ENCODE measurements around the gene REV1. TPM values are rescaled to one million over a fixed set of nuclear protein-coding genes. Genes with fewer than 3 reads are reported as not detected.
"Not testable (repeated sequence)": the region's sequence is repeated elsewhere in the genome, so short reads cannot be mapped to it uniquely, and the experiment has no call there.

Gene REV1
- total RNA-seq, 3 donors from 2014 or later = 40.8 to 89.1 (median 78.0) TPM

DNA sequence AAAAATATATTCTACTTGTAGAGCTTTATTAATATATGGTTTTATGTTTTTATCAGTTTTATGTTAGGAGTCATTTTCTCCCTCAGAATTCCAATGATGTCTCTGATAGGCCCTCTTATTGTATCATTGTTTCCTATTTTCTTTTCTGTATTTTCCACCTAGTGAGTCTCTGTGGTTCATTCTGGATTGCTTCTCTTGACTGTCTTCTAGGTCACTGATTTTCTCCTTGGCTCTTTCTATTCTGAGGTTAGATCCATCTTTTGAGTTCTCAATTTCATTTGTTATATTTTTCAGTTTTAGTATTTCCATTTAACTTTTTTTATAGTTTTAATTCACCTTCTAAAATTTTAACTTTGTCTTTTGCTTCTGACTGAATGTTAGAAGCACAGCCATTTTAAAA, 115.1 kb downstream of the REV1 start:
- Histone ChIP-seq H3K4me3 (no peak overlapping the region), H3K27ac (no peak overlapping the region), H3K36me3 (peaks cover 5% of the 10 kb centered on the region), H3K27me3 (no peaks in the 10 kb centered on the region), H3K4me1 (no peaks in the 10 kb centered on the region), H3K9me3 (no peaks in the 10 kb centered on the region)
- intact Hi-C loops (cut with DNase I; ENCODE audit: low total_unique reads) = no loop called here
- TF ChIP-seq, protein P1, sequence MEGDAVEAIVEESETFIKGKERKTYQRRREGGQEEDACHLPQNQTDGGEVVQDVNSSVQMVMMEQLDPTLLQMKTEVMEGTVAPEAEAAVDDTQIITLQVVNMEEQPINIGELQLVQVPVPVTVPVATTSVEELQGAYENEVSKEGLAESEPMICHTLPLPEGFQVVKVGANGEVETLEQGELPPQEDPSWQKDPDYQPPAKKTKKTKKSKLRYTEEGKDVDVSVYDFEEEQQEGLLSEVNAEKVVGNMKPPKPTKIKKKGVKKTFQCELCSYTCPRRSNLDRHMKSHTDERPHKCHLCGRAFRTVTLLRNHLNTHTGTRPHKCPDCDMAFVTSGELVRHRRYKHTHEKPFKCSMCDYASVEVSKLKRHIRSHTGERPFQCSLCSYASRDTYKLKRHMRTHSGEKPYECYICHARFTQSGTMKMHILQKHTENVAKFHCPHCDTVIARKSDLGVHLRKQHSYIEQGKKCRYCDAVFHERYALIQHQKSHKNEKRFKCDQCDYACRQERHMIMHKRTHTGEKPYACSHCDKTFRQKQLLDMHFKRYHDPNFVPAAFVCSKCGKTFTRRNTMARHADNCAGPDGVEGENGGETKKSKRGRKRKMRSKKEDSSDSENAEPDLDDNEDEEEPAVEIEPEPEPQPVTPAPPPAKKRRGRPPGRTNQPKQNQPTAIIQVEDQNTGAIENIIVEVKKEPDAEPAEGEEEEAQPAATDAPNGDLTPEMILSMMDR (IDR thresholded peaks at IDR 0.05) = no peak
- no peak for TF ChIP-seq POLR2A (IDR thresholded peaks at IDR 0.05)
- no peak for TF ChIP-seq POLR2AphosphoS5 (IDR thresholded peaks at IDR 0.05)
- DNase-seq (ENCODE audit: low spot score in 2 of 2) = no peak

DNA sequence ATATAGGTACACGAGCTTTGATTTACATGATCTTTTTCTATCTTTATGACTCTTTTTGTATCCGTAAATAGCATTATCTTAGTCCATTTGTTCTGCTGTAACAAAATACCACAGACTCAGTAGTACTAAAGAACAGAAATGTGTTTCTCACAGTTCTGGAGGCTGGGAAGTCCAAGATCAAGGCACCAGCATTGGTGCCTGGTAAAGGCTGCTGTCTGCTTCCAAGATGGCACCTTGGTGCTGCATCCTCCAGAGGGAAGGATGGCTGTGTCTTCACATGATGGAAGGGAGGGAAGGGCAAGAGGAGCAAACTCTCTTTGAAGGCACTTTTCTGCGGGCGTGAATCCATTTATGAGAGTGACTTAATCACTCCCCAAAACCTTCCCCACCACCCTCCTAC, 116.7 kb downstream of the REV1 start:
- no peak for DNase-seq (ENCODE audit: low spot score in 2 of 2)
- TF ChIP-seq POLR2AphosphoS5 (IDR thresholded peaks at IDR 0.05) = no peak
- TF ChIP-seq, protein P1 (IDR thresholded peaks at IDR 0.05) = no peak
- no peak for TF ChIP-seq POLR2A (IDR thresholded peaks at IDR 0.05)
- Histone ChIP-seq H3K27me3 (no peaks in the 10 kb centered on the region), H3K4me1 (no peaks in the 10 kb centered on the region), H3K27ac (no peak overlapping the region), H3K9me3 (no peaks in the 10 kb centered on the region), H3K36me3 (peaks cover 11% of the 10 kb centered on the region), H3K4me3 (no peak overlapping the region)
- intact Hi-C loops (cut with DNase I; ENCODE audit: low total_unique reads) = no loop called here

DNA sequence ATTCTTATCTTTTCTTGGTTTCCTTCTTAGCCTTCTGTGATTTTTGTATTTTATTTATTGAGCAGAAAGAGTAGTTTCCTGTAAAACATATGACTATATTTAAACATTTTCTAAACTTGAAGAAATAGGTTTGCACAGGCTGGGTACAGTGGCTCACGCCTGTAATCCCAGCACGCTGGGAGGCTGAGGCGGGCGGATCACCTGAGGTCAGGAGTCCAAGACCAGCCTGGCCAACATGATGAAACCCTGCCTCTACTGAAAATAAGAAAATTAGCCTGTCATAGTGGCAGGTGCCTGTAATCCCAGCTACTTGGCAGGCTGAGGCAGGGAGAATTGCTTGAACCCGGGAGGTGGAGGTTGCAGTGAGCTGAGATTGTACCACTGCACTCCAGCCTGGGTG, 121.0 kb downstream of the REV1 start:
- H3K27me3 ChIP-seq; H3K4me1 ChIP-seq; DNase-seq (ENCODE audit: low spot score in 2 of 2); H3K27ac ChIP-seq; H3K9me3 ChIP-seq; intact Hi-C loops (cut with DNase I; ENCODE audit: low total_unique reads); H3K4me3 ChIP-seq; H3K36me3 ChIP-seq: not testable (repeated sequence)

DNA sequence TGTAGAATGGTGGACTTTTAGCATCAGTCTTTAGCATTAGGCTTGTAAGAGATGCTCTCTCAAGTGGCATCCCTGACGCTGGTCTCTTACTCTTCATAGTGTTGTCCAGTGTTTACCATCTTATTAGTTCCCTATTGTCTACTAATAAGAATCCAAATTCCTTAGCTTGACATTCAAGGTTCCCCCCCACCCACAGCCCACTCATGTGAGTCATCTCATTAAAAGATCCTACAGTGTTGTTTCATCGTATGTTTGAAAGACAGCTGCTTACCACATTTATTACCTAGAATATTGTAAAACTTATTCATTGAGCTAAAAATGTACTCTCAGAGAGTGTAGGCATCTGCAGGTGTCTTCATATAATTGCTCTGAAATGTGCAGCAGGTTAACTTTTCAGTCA, 124.2 kb downstream of the REV1 start:
- H3K9me3 ChIP-seq = no peaks in the 10 kb centered on the region
- peaks cover 8% of the 10 kb centered on the region for H3K36me3 ChIP-seq
- no peak for TF ChIP-seq POLR2A (IDR thresholded peaks at IDR 0.05)
- TF ChIP-seq POLR2AphosphoS5 (IDR thresholded peaks at IDR 0.05) = no peak
- TF ChIP-seq, protein P1 (IDR thresholded peaks at IDR 0.05) = no peak
- no peaks in the 10 kb centered on the region for H3K27me3 ChIP-seq
- no peak for DNase-seq (ENCODE audit: low spot score in 2 of 2)
- no peaks in the 10 kb centered on the region for H3K4me1 ChIP-seq
- intact Hi-C loops (cut with DNase I; ENCODE audit: low total_unique reads) = no loop called here
- H3K4me3 ChIP-seq = no peak overlapping the region
- no peak overlapping the region for H3K27ac ChIP-seq

DNA sequence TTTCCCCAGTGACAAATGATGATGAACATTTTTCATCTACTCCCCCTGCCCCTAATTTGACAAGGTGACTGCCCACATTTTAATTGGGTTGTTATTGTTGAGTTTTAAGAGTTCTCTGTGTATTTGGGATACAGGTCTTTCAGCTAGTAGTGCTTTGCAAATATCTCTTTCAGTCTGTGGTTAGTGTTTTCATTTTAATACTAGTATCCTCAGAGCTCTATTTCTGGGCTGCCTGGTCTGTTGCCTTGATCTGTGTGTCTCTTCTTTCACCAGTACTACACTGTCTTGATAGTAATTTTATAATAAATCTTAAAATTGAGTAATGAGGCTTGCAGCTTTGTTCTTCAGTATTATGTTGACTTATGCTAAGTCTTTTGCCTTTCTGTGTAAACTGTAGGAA, 133.0 kb downstream of the REV1 start:
- Histone ChIP-seq H3K4me3 (no peak overlapping the region), H3K4me1 (no peaks in the 10 kb centered on the region), H3K27me3 (no peaks in the 10 kb centered on the region), H3K9me3 (no peaks in the 10 kb centered on the region), H3K27ac (no peak overlapping the region), H3K36me3 (no peaks in the 10 kb centered on the region)
- DNase-seq (ENCODE audit: low spot score in 2 of 2) = no peak
- TF ChIP-seq POLR2A (IDR thresholded peaks at IDR 0.05) = no peak
- no peak for TF ChIP-seq POLR2AphosphoS5 (IDR thresholded peaks at IDR 0.05)
- TF ChIP-seq, protein P1 (IDR thresholded peaks at IDR 0.05) = no peak
- intact Hi-C loops (cut with DNase I; ENCODE audit: low total_unique reads) = no loop called here

DNA sequence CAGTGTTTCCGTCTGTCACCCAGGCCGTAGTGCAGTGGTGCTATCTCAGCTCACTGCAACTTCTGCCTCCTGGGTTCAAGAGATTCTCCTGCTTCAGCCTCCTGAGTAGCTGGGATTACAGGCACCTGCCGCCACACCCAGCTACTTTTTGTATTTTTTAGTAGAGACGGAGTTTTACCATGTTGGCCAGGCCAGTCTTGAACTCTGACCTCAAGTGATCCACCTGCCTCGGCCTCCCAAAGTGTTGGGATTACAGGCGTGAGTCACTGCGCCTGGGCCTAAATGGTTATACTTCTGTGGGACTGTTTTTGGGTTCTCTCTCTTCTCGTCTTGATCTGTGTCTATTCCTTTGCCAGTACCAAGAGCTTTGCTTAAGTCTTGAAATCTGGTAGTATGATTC, 135.0 kb downstream of the REV1 start:
- H3K27ac ChIP-seq; H3K4me3 ChIP-seq; H3K36me3 ChIP-seq; H3K4me1 ChIP-seq; intact Hi-C loops (cut with DNase I; ENCODE audit: low total_unique reads); DNase-seq (ENCODE audit: low spot score in 2 of 2); H3K27me3 ChIP-seq; H3K9me3 ChIP-seq: not testable (repeated sequence)
